DND-41 (cell line): ENCODE data around the gene TBL1Y.

Experiments
- ATAC-seq: fragments of 200-7000 bp; cut with Tn5 transposase; 3 replicates; pipeline ENCODE4 v1.9.1; 2021; ENCODE audit warnings: low read depth; ENCODE audit not compliant: insufficient read depth
- DNase-seq: peaks from one replicate; pipeline ENCODE4 v3.0.0-alpha.2; 2020
- H2AFZ ChIP-seq: 2 replicates; pipeline ENCODE4 v1.6.0; 2012; ENCODE audit warnings: low read depth, low read length
- H3K27ac ChIP-seq: 2 replicates; pipeline ENCODE4 v1.5.1; 2012; ENCODE audit warnings: low read length, inconsistent platforms
- H3K27me3 ChIP-seq: fragments of 200-600 bp; sonication (generic); 2 replicates; pipeline ENCODE4 v1.6.0; 2012; ENCODE audit warnings: low read length, mild to moderate bottlenecking, inconsistent platforms; ENCODE audit not compliant: insufficient read depth, poor library complexity
- H3K36me3 ChIP-seq: 2 replicates; pipeline ENCODE4 v1.5.1; 2012; ENCODE audit warnings: low read length, inconsistent platforms; ENCODE audit not compliant: insufficient read depth
- H3K4me1 ChIP-seq: 2 replicates; pipeline ENCODE4 v1.5.1; 2012; ENCODE audit warnings: mild to moderate bottlenecking, low read length; ENCODE audit not compliant: insufficient read depth
- H3K4me2 ChIP-seq: 2 replicates; pipeline ENCODE4 v1.6.0; 2012; ENCODE audit warnings: mild to moderate bottlenecking, moderate library complexity, low read length, inconsistent platforms; ENCODE audit not compliant: insufficient read depth
- H3K4me3 ChIP-seq, 2 experiments: fragments of 200-600 bp in 1 of 2; shearing (Covaris generic) in 1 of 2; 2 replicates each; pipeline ENCODE4 v1.5.1; 2012 to 2016; ENCODE audit warnings: inconsistent platforms in 2 of 2, low read length in 2 of 2, mild to moderate bottlenecking in 2 of 2, low read depth in 1 of 2, moderate library complexity in 1 of 2
- H3K79me2 ChIP-seq: 2 replicates; pipeline ENCODE4 v1.6.0; 2012; ENCODE audit warnings: low read length, inconsistent platforms; ENCODE audit not compliant: insufficient read depth
- H3K9ac ChIP-seq: 2 replicates; pipeline ENCODE4 v1.6.0; 2012; ENCODE audit warnings: low read depth, mild to moderate bottlenecking, inconsistent platforms, low read length, moderate library complexity
- H3K9me3 ChIP-seq: 2 replicates; pipeline ENCODE4 v1.5.1; 2012; ENCODE audit warnings: low read length, moderate library complexity, mild to moderate bottlenecking, inconsistent platforms; ENCODE audit not compliant: insufficient read depth, severe bottlenecking
- H4K20me1 ChIP-seq: 2 replicates; pipeline ENCODE4 v1.6.0; 2012; ENCODE audit warnings: low read length; ENCODE audit not compliant: insufficient read depth
- EZH2 ChIP-seq: IDR thresholded peaks from 3 replicates; pipeline ENCODE4 v1.6.1; 2012; ENCODE audit warnings: borderline replicate concordance, low read depth, mild to moderate bottlenecking, moderate library complexity, low read length, inconsistent platforms; ENCODE audit not compliant: severe bottlenecking
- TF ChIP-seq, protein P1 (sequence below): IDR thresholded peaks from 2 replicates; pipeline ENCODE4 v1.5.1; 2012; ENCODE audit warnings: borderline replicate concordance, low read length, moderate library complexity, mild to moderate bottlenecking; ENCODE audit not compliant: poor library complexity, severe bottlenecking; ENCODE audit errors: extremely low read depth

The TBL1Y gene

DNA sequence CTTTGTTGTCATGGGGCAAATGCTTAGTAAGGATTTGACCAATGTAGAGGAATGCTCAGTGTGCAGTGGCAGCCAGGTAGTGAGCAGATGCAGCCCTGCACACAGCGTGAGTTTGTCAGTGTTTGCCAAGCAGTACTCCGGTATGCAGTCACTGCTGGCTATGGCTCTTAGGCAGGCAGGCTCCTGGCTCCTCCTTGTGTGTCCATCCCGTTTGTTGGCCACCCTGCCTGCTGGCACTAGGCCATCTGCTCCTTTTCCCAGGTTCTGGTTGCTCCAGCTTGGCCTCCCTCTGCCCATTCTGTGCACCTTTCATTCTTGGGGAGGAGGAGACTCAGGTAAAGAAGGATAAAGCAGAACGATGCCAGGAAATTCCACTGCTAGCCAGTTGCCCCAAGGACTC is 106.0 kb downstream of the TBL1Y start:
- TF ChIP-seq, protein P1, sequence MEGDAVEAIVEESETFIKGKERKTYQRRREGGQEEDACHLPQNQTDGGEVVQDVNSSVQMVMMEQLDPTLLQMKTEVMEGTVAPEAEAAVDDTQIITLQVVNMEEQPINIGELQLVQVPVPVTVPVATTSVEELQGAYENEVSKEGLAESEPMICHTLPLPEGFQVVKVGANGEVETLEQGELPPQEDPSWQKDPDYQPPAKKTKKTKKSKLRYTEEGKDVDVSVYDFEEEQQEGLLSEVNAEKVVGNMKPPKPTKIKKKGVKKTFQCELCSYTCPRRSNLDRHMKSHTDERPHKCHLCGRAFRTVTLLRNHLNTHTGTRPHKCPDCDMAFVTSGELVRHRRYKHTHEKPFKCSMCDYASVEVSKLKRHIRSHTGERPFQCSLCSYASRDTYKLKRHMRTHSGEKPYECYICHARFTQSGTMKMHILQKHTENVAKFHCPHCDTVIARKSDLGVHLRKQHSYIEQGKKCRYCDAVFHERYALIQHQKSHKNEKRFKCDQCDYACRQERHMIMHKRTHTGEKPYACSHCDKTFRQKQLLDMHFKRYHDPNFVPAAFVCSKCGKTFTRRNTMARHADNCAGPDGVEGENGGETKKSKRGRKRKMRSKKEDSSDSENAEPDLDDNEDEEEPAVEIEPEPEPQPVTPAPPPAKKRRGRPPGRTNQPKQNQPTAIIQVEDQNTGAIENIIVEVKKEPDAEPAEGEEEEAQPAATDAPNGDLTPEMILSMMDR, result no peak
- no peak for TF ChIP-seq EZH2
- Histone ChIP-seq H3K4me3 (no peak overlapping the region), H3K9ac (no peak overlapping the region), H3K27ac (no peak overlapping the region), H3K4me1 (no peaks in the 10 kb centered on the region), H2AFZ (no peak overlapping the region), H3K9me3 (no peaks in the 10 kb centered on the region), H4K20me1 (no peaks in the 10 kb centered on the region), H3K27me3 (no peaks in the 10 kb centered on the region), H3K36me3 (no peaks in the 10 kb centered on the region), H3K79me2 (no peaks in the 10 kb centered on the region), H3K4me2 (no peak overlapping the region)
- ATAC-seq (no peak), DNase-seq (no peak)

DNA sequence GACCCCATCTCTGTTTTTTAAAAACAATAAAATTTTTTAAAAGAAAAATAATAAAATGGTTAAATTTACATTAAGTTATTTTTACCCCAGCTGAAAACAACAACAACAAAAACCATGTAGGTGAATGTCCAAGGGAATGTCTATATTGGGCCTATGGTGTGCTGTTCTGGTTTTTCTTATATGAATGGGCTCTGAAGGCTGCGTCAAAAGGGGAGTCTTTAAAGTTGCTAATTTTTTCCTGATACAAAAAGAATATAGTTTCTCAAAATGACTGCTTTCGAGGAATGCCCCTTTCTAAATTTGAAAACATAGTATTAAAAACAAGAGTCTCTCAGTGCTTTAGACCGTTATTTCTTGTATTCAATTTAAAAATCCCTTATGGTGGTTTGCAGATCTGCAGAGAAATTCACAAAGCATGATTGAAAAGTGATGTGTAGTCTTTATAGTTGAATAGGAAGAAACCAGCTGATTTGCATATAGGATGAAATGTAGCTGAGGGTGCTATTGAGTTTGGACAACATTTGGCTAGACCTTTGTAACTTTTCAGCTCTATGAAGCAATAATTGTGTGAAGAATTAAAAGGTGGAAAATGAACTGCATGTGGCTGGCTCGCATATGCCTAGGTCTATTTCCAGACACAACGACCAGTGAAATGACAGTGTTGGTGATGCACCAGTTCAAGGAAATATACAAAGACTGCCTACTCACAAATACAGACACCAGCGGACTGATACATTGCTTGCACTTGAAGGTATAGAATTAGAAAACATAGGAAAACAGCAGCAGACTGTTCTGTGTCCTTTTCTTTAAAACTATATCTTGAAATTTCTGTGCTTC is 107.0 kb downstream of the TBL1Y start:
- Histone ChIP-seq H3K27me3 (no peaks in the 10 kb centered on the region), H3K36me3 (no peaks in the 10 kb centered on the region), H3K4me3 (no peak overlapping the region), H3K4me1 (no peaks in the 10 kb centered on the region), H3K4me2 (no peak overlapping the region), H3K27ac (no peak overlapping the region), H4K20me1 (no peaks in the 10 kb centered on the region), H3K9me3 (no peaks in the 10 kb centered on the region), H3K9ac (no peak overlapping the region), H2AFZ (no peak overlapping the region), H3K79me2 (no peaks in the 10 kb centered on the region)
- DNase-seq (no peak), ATAC-seq (no peak)
- TF ChIP-seq, protein P1, result no peak
- TF ChIP-seq EZH2, result no peak

DNA sequence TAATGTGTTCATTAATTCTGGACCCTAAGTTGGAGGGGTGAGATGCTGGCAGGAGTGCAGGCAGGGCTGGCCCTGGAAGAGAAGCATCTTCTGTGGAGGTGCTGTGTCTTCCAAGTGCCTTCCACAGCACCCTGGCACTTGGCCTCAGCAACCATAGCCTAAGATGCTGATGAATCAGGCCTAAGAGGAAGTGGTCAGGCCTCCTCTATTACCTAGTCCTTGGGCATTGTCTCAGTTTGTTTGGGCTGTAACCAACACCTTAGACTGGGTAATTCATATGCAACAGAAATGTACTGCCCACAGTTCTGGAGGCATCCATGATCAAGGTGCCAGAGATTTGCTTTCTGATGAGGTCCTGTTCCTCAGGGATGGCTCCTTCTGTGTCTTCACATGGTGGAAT is 128.5 kb downstream of the TBL1Y start:
- H3K36me3 ChIP-seq, result no peaks in the 10 kb centered on the region
- no peak overlapping the region for H3K4me3 ChIP-seq
- no peaks in the 10 kb centered on the region for H3K27me3 ChIP-seq
- ATAC-seq (no peak), DNase-seq (no peak)
- no peak overlapping the region for H3K4me2 ChIP-seq
- H3K79me2 ChIP-seq, result no peaks in the 10 kb centered on the region
- TF ChIP-seq, protein P1, result no peak
- no peak for TF ChIP-seq EZH2
- no peak overlapping the region for H3K27ac ChIP-seq
- no peaks in the 10 kb centered on the region for H3K4me1 ChIP-seq
- H4K20me1 ChIP-seq, result no peaks in the 10 kb centered on the region
- H3K9me3 ChIP-seq, result no peaks in the 10 kb centered on the region
- H2AFZ ChIP-seq, result no peak overlapping the region
- H3K9ac ChIP-seq, result no peak overlapping the region

DNA sequence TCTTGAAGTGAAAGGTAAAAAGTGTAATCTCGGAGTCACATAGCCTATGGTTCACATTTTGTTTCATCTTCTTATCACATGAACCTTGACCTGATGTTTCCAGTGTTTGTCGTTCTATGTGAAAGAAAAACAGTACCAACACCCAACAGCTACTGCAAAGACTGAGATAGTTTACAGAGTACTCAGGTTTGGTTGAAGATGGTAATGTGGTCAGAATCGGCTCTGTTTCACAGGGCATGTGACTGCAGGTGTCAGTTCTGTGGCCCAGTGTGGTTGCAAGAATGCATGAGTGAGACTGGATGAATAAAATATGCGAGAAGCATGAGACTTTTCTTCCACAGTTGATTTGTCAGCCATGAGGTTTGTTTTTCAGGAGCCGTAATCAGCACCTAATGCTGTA is 130.2 kb downstream of the TBL1Y start:
- no peak for TF ChIP-seq EZH2
- TF ChIP-seq, protein P1, result no peak

More for the DNA sequence above, 130.2 kb downstream of the TBL1Y start:
- H3K4me2 ChIP-seq, result no peak overlapping the region
- H3K9ac ChIP-seq, result no peak overlapping the region
- no peak overlapping the region for H3K4me3 ChIP-seq
- DNase-seq (no peak), ATAC-seq (no peak)
- no peaks in the 10 kb centered on the region for H4K20me1 ChIP-seq
- H3K27ac ChIP-seq, result no peak overlapping the region
- H3K9me3 ChIP-seq, result no peaks in the 10 kb centered on the region
- no peak overlapping the region for H2AFZ ChIP-seq
- no peaks in the 10 kb centered on the region for H3K79me2 ChIP-seq
- H3K4me1 ChIP-seq, result no peaks in the 10 kb centered on the region
- no peaks in the 10 kb centered on the region for H3K36me3 ChIP-seq
- no peaks in the 10 kb centered on the region for H3K27me3 ChIP-seq
